SH-SY5Y (cell line): Measurements from ENCODE around the gene CIBAR2.

Experiments used
- GATA2 ChIP-seq: IDR thresholded peaks from 2 replicates; pipeline ENCODE4 v1.6.1; 2011; ENCODE audit warnings: mild to moderate bottlenecking, low read depth, low read length
- GATA3 ChIP-seq: IDR thresholded peaks from 2 replicates; pipeline ENCODE4 v1.6.1; 2011; ENCODE audit warnings: low read depth, mild to moderate bottlenecking, low read length, moderate library complexity

GRCh38 chr16:85087899-85088569, 24.2 kb downstream of the CIBAR2 start:
- TF ChIP-seq GATA2 (no peak), GATA3 (no peak)
